Measurements from ENCODE around the gene N4BP2L1.

The N4BP2L1 gene

DNA sequence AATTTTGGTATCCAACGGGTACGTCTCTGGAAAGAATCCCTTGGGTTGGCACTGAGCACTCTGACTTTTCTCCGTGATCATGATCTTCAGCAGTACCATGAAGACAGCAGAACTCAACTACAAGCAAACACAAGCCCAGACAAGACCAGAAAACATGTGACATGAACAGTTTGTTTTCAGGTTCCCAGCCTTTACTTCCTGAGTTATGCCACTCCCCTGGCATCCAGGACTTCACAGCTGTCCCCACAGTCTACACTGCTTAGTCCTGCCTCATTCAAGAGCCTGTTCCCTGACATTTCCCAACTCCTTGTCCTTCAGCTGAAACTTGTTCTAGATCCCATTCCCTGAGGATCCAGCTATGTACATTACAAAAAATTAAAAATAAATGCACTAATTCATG is 4.9 kb upstream of the N4BP2L1 start:
- Histone ChIP-seq H2AFZ (ENCODE audit: low read depth, low read length) (no peak overlapping the region), H3K9ac (ENCODE audit: low read length) (no peak overlapping the region), H3K27me3 (ENCODE audit: low read depth, low read length) (no peaks in the 10 kb centered on the region), H3K4me1 (ENCODE audit: low read length) (peaks cover 17% of the 10 kb centered on the region), H3K4me2 (ENCODE audit: low read length) (no peak overlapping the region), H3K36me3 (replicated peaks; ENCODE audit: low read depth, low read length) (no peaks in the 10 kb centered on the region), H4K20me1 (ENCODE audit: insufficient read depth, low read length) (no peaks in the 10 kb centered on the region), H3K4me3 (ENCODE audit: low read length) (no peak overlapping the region), H3K79me2 (ENCODE audit: low read length) (peaks cover under 1% of the 10 kb centered on the region; the same call in 1 of the 2 replicates), H3K27ac (ENCODE audit: low read length) (no peak overlapping the region), H3K9me3 (ENCODE audit: insufficient read depth, low read length) (no peaks in the 10 kb centered on the region)
- no peak for TF ChIP-seq EZH2phosphoT487 (IDR thresholded peaks at IDR 0.05; ENCODE audit: low read depth)
- TF ChIP-seq, protein P1, sequence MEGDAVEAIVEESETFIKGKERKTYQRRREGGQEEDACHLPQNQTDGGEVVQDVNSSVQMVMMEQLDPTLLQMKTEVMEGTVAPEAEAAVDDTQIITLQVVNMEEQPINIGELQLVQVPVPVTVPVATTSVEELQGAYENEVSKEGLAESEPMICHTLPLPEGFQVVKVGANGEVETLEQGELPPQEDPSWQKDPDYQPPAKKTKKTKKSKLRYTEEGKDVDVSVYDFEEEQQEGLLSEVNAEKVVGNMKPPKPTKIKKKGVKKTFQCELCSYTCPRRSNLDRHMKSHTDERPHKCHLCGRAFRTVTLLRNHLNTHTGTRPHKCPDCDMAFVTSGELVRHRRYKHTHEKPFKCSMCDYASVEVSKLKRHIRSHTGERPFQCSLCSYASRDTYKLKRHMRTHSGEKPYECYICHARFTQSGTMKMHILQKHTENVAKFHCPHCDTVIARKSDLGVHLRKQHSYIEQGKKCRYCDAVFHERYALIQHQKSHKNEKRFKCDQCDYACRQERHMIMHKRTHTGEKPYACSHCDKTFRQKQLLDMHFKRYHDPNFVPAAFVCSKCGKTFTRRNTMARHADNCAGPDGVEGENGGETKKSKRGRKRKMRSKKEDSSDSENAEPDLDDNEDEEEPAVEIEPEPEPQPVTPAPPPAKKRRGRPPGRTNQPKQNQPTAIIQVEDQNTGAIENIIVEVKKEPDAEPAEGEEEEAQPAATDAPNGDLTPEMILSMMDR (IDR thresholded peaks at IDR 0.05; ENCODE audit: low read depth, low read length): no peak

DNA sequence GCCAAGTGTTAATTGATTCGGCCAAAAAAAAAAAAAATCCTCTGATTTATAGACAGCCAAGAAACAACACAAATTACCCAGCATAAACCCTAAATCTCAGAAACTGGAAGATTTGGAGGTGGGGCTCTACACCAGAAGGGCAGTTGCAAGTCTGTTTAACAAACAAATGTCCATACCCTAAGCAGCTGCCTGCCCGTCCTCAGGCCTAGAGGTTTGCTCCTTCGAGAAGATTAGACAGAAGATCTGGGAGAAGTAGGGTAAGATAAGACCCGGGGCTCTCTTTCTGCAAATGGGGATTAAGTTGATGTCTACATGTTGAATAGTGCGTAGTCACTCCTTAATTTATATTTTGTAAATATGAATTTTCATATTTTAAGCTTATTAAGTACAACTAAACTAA is 3.4 kb upstream of the N4BP2L1 start:
- TF ChIP-seq, protein P1 (IDR thresholded peaks at IDR 0.05; ENCODE audit: low read depth, low read length): no peak
- no peak for TF ChIP-seq EZH2phosphoT487 (IDR thresholded peaks at IDR 0.05; ENCODE audit: low read depth)
- Histone ChIP-seq H3K9ac (ENCODE audit: low read length) (no peak overlapping the region), H3K27ac (ENCODE audit: low read length) (no peak overlapping the region)

DNA sequence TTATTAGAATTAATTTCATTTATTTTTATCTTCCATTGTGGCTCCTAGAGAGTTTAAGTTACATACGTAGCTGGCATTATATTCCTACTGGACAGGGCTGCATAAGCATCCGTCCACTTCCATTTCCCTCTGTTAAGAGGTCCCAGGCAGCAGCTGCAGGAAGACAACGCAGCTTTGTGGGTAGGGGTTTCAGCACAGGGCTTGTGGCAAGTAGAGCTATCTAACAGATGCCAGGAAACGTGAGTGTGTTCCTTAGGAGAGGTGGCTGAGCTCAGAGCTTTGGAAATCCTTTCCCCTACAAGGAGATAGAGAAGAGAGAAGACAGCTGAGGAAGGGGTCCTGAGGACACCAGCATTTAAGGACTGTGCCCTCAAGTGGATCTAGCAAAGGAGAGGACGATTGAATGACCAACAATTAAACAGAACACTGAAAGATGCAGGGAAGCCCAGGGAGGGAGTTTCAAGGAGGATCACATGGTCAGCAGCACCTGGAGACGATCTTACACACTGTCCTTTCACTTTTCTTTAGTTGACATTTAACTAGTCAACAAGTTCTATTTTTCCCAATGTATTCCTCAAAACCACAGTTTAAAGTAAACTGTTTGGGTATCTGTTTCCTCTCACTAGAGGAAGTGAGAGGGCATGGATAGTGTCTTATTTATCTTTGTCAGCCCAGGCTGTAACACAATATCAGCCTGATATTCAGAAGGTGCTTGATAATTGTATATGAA is 2.3 kb upstream of the N4BP2L1 start:
- peaks cover 28% of the 10 kb centered on the region for H3K79me2 ChIP-seq (ENCODE audit: low read length)
- H3K9ac ChIP-seq (ENCODE audit: low read length): no peak overlapping the region
- H4K20me1 ChIP-seq (ENCODE audit: insufficient read depth, low read length): peaks cover 6% of the 10 kb centered on the region; the same call in 1 of the 2 replicates
- no peak overlapping the region for H3K27ac ChIP-seq (ENCODE audit: low read length)
- H3K4me1 ChIP-seq (ENCODE audit: low read length): peaks cover 29% of the 10 kb centered on the region
- no peaks in the 10 kb centered on the region for H3K9me3 ChIP-seq (ENCODE audit: insufficient read depth, low read length)
- no peaks in the 10 kb centered on the region for H3K27me3 ChIP-seq (ENCODE audit: low read depth, low read length)
- H3K4me2 ChIP-seq (ENCODE audit: low read length): no peak overlapping the region
- no peak overlapping the region for H3K4me3 ChIP-seq (ENCODE audit: low read length)
- H2AFZ ChIP-seq (ENCODE audit: low read depth, low read length): no peak overlapping the region
- peaks cover 6% of the 10 kb centered on the region for H3K36me3 ChIP-seq (replicated peaks; ENCODE audit: low read depth, low read length)
- no peak for TF ChIP-seq EZH2phosphoT487 (IDR thresholded peaks at IDR 0.05; ENCODE audit: low read depth)
- TF ChIP-seq, protein P1 (IDR thresholded peaks at IDR 0.05; ENCODE audit: low read depth, low read length): no peak

More for the DNA sequence above, 3.4 kb upstream of the N4BP2L1 start:
- Histone ChIP-seq H4K20me1 (ENCODE audit: insufficient read depth, low read length) (no peaks in the 10 kb centered on the region), H3K79me2 (ENCODE audit: low read length) (peaks cover 16% of the 10 kb centered on the region), H3K27me3 (ENCODE audit: low read depth, low read length) (no peaks in the 10 kb centered on the region), H3K4me3 (ENCODE audit: low read length) (no peak overlapping the region), H2AFZ (ENCODE audit: low read depth, low read length) (no peak overlapping the region), H3K4me2 (ENCODE audit: low read length) (no peak overlapping the region), H3K4me1 (ENCODE audit: low read length) (peaks cover 19% of the 10 kb centered on the region), H3K36me3 (replicated peaks; ENCODE audit: low read depth, low read length) (no peaks in the 10 kb centered on the region), H3K9me3 (ENCODE audit: insufficient read depth, low read length) (no peaks in the 10 kb centered on the region)

GRCh38 chr13:32429433-32429909 is 1.5 kb upstream of the N4BP2L1 start:
- Histone ChIP-seq H3K4me2 (ENCODE audit: low read length) (peak overlapping the region; percentile 91; the same call in 1 of the 2 replicates), H3K4me1 (ENCODE audit: low read length) (peaks cover 29% of the 10 kb centered on the region), H3K27ac (ENCODE audit: low read length) (peak overlapping the region; percentile 81; the same call in 1 of the 2 replicates)

More at GRCh38 chr13:32429433-32429909, 1.5 kb upstream of the N4BP2L1 start:
- Histone ChIP-seq H2AFZ (ENCODE audit: low read depth, low read length) (no peak overlapping the region), H3K9me3 (ENCODE audit: insufficient read depth, low read length) (no peaks in the 10 kb centered on the region), H3K79me2 (ENCODE audit: low read length) (peaks cover 34% of the 10 kb centered on the region), H4K20me1 (ENCODE audit: insufficient read depth, low read length) (peaks cover 8% of the 10 kb centered on the region; the same call in 1 of the 2 replicates), H3K9ac (ENCODE audit: low read length) (peak overlapping the region; percentile 81; the same call in 1 of the 2 replicates), H3K36me3 (replicated peaks; ENCODE audit: low read depth, low read length) (peaks cover 7% of the 10 kb centered on the region), H3K4me3 (ENCODE audit: low read length) (no peak overlapping the region), H3K27me3 (ENCODE audit: low read depth, low read length) (no peaks in the 10 kb centered on the region)
- TF ChIP-seq, protein P1 (IDR thresholded peaks at IDR 0.05; ENCODE audit: low read depth, low read length): no peak
- no peak for TF ChIP-seq EZH2phosphoT487 (IDR thresholded peaks at IDR 0.05; ENCODE audit: low read depth)
